Lower leg skin (tissue), 3 donors: ENCODE results near the gene TICAM1.

Source experiments
- POLR2A ChIP-seq, 2 donors: fragments of 450-650 bp; IDR thresholded peaks; one replicate each; pipeline ENCODE4 v1.6.1; 2016 to 2017; ENCODE audit warnings: antibody characterized with exemption in 2 of 2, mild to moderate bottlenecking in 1 of 2, moderate library complexity in 1 of 2
- TF ChIP-seq, protein P1 (sequence below), 3 donors: fragments of 450-650 bp; IDR thresholded peaks; one replicate each; pipeline ENCODE4 v1.5.1; 2016; ENCODE audit warnings: antibody characterized with exemption in 3 of 3, mild to moderate bottlenecking in 3 of 3, moderate library complexity in 2 of 3

DNA sequence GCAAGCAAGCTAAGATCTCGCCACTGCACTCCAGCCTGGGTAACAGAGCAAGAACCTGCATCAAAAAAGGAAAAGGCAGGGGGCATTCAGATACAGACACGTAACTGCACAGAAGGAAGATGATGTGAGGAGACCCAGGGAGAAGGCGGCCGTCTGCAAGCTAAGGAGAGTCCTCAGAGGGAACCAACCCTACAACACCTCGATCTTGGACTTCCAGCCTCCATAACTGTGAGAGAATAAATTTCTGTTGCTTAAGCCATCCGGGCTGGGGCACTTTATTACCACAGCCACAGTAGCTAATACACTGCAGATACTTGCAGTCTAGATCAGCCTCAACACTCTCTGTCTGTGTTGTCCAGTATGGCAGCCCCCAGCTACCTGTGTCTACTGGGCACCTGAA, 7.9 kb downstream of the TICAM1 start:
- no peak for TF ChIP-seq POLR2A (IDR thresholded peaks at IDR 0.05)
- TF ChIP-seq, protein P1, sequence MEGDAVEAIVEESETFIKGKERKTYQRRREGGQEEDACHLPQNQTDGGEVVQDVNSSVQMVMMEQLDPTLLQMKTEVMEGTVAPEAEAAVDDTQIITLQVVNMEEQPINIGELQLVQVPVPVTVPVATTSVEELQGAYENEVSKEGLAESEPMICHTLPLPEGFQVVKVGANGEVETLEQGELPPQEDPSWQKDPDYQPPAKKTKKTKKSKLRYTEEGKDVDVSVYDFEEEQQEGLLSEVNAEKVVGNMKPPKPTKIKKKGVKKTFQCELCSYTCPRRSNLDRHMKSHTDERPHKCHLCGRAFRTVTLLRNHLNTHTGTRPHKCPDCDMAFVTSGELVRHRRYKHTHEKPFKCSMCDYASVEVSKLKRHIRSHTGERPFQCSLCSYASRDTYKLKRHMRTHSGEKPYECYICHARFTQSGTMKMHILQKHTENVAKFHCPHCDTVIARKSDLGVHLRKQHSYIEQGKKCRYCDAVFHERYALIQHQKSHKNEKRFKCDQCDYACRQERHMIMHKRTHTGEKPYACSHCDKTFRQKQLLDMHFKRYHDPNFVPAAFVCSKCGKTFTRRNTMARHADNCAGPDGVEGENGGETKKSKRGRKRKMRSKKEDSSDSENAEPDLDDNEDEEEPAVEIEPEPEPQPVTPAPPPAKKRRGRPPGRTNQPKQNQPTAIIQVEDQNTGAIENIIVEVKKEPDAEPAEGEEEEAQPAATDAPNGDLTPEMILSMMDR (IDR thresholded peaks at IDR 0.05) = no peak
